Osteocyte (in vitro differentiated cells): ENCODE measurements around the gene TMEM235. TPM values are rescaled to one million over a fixed set of nuclear protein-coding genes. Genes with fewer than 3 reads are reported as not detected.
A peak's percentile ranks its signal among the peaks of the same experiment; 100 is the strongest.

Experiments
- DNase-seq: peaks from one replicate; pipeline ENCODE4 v3.0.0; 2021; ENCODE audit warnings: mixed read lengths; ENCODE audit not compliant: unreplicated experiment; ENCODE audit errors: extremely low spot score
- H3K27ac Mint-ChIP-seq: one replicate; pipeline ENCODE4 v1.8.0; 2021; ENCODE audit warnings: mild to moderate bottlenecking, mixed read lengths; ENCODE audit not compliant: unreplicated experiment
- H3K27me3 Mint-ChIP-seq: one replicate; pipeline ENCODE4 v1.8.0; 2021; ENCODE audit warnings: mixed read lengths; ENCODE audit not compliant: unreplicated experiment
- H3K36me3 Mint-ChIP-seq: one replicate; pipeline ENCODE4 v1.8.0; 2021; ENCODE audit warnings: mixed read lengths; ENCODE audit not compliant: unreplicated experiment
- H3K4me1 Mint-ChIP-seq: one replicate; pipeline ENCODE4 v1.8.0; 2021; ENCODE audit warnings: mixed read lengths; ENCODE audit not compliant: unreplicated experiment
- H3K4me3 Mint-ChIP-seq: one replicate; pipeline ENCODE4 v1.8.0; 2021; ENCODE audit warnings: mild to moderate bottlenecking, moderate library complexity, mixed read lengths; ENCODE audit not compliant: unreplicated experiment
- H3K9me3 Mint-ChIP-seq: one replicate; pipeline ENCODE4 v1.8.0; 2021; ENCODE audit warnings: mixed read lengths; ENCODE audit not compliant: unreplicated experiment
- total RNA-seq: library from RNA; stranded (reverse); gene quantifications from 2 replicates; pipeline ENCODE4 v1.2.1, GENCODE V29; 2021
- TF ChIP-seq, protein P1 (sequence below): fragments of 200-600 bp; sonication (generic); IDR thresholded peaks from 2 replicates; pipeline ENCODE4 v1.5.0; 2021; ENCODE audit warnings: antibody characterized with exemption, mild to moderate bottlenecking, moderate library complexity

Gene TMEM235
- total RNA-seq, 1 donor from 2014 or later, result not detected

DNA sequence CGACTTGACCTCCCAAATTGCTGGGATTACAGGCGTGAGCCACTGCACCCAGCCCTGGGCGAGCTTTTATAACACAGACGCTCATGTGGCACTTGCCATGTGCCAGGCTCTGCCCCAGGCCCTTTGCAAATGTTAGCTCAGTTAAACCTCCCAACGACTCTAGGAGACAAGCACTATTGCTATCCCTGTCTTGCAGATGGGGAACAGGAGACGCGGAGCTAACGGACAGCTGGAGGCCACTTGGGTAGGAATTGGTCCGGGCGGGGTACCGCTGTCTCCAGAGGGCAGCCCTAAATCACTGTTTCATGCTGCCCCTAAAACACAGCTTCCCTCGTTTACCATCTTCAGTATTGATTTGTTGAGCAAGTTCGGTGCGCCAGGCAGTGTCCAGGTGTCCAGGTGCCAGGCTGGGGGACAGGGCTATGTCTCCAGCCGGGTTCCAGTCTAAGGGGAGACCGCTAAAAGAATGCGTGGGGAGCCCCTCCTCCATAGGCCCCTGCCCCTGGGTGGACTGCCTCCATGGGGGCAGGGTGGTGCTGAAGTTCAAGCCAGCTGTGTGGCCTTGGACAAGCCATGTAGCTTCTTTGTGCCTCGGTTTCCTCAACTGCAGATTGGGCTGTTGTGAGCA, 23.7 kb downstream of the TMEM235 start:
- H3K27me3 Mint-ChIP-seq, result no peaks in the 10 kb centered on the region
- H3K4me1 Mint-ChIP-seq, result peaks cover 16% of the 10 kb centered on the region
- no peak overlapping the region for H3K4me3 Mint-ChIP-seq
- H3K27ac Mint-ChIP-seq, result no peak overlapping the region
- TF ChIP-seq, protein P1, sequence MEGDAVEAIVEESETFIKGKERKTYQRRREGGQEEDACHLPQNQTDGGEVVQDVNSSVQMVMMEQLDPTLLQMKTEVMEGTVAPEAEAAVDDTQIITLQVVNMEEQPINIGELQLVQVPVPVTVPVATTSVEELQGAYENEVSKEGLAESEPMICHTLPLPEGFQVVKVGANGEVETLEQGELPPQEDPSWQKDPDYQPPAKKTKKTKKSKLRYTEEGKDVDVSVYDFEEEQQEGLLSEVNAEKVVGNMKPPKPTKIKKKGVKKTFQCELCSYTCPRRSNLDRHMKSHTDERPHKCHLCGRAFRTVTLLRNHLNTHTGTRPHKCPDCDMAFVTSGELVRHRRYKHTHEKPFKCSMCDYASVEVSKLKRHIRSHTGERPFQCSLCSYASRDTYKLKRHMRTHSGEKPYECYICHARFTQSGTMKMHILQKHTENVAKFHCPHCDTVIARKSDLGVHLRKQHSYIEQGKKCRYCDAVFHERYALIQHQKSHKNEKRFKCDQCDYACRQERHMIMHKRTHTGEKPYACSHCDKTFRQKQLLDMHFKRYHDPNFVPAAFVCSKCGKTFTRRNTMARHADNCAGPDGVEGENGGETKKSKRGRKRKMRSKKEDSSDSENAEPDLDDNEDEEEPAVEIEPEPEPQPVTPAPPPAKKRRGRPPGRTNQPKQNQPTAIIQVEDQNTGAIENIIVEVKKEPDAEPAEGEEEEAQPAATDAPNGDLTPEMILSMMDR, result no peak
- H3K9me3 Mint-ChIP-seq, result no peaks in the 10 kb centered on the region
- H3K36me3 Mint-ChIP-seq, result no peaks in the 10 kb centered on the region
- DNase-seq, result no peak

DNA sequence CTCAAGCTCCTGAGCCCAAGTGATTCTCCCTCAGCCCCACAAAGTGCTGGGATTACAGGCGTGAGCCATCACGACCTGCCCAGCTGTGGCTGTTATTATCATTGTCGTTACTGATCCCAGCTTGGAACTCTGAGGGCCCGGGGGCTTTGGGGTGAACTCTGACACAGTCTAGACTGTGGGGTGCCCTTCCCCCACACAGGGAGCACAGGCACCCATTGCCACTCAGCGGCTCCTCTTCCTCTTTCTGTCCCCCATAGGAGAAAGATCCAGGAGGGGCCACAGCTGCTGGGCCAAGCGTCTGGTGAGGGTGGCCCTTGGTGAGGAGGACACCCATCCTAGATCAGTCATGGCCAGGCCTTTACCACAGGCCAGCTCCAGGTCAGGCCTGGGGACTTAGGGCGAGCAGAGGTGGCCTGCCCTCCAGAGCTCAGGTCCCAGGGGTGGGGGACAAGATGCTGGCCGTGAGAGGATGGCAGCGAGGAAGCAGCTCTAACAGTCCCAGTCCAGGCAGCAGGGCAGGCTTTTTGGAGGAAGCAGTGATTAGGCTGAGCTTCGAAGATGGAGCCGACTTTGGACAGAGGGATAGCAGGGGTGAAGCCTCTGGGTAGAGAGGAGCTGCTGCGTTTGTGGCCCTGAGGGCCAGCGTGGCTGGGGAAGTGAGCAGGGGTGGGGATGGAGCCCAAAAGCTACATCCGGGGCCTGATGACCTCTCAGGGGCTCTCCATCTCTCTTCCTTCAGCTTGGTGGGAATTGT, 24.7 kb downstream of the TMEM235 start:
- H3K4me1 Mint-ChIP-seq, result peaks cover 13% of the 10 kb centered on the region
- DNase-seq, result no peak
- H3K36me3 Mint-ChIP-seq, result no peaks in the 10 kb centered on the region
- no peaks in the 10 kb centered on the region for H3K27me3 Mint-ChIP-seq
- no peaks in the 10 kb centered on the region for H3K9me3 Mint-ChIP-seq
- no peak overlapping the region for H3K4me3 Mint-ChIP-seq
- TF ChIP-seq, protein P1, result no peak
- no peak overlapping the region for H3K27ac Mint-ChIP-seq

DNA sequence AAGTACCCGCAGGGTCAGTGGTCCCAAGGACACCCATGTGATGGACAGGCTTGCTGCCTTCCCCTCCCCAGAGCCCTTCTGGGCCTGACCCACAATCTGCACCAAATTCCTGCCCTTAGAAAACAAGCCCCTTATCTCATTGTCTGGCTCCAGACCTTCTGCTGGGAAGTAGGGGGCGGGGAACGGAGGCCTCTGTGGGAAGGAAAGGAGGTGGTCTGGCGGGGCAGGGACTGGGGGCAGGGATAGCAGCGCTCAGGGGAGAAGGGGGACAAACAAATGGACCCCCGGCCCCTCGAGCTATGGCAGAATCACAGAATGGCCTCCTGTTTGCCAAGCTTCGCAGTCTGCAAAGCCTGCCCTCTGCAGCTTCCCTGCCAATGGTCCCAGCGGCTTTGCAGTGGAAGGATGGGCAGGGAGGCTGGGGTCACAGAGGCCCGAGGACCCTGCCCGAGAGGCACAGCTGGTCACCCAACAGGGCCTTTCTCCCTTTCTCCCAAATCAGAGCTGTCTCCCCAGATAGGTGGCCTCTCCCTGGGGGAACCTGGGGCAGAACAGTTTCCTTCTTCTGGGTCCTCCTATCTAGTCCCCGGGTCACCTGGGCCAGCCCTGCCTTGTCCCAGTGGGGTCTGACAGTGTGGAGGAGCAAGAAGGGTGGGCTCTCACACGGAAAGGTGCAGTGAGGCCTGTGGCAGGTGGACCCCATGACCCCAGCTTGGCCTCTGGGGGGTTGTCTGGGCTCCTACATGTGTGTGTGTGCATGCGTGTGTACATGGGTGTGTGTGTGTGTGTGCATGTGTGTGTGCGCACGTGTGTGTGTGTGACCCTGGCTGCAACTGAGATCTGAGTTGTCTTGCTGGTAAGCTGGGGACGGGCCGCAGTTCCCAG, 25.5 kb downstream of the TMEM235 start:
- no peak overlapping the region for H3K27ac Mint-ChIP-seq
- H3K36me3 Mint-ChIP-seq, result no peaks in the 10 kb centered on the region
- no peak for DNase-seq
- no peaks in the 10 kb centered on the region for H3K9me3 Mint-ChIP-seq
- no peaks in the 10 kb centered on the region for H3K27me3 Mint-ChIP-seq
- H3K4me1 Mint-ChIP-seq, result peaks cover 13% of the 10 kb centered on the region
- TF ChIP-seq, protein P1, result no peak
- no peak overlapping the region for H3K4me3 Mint-ChIP-seq

DNA sequence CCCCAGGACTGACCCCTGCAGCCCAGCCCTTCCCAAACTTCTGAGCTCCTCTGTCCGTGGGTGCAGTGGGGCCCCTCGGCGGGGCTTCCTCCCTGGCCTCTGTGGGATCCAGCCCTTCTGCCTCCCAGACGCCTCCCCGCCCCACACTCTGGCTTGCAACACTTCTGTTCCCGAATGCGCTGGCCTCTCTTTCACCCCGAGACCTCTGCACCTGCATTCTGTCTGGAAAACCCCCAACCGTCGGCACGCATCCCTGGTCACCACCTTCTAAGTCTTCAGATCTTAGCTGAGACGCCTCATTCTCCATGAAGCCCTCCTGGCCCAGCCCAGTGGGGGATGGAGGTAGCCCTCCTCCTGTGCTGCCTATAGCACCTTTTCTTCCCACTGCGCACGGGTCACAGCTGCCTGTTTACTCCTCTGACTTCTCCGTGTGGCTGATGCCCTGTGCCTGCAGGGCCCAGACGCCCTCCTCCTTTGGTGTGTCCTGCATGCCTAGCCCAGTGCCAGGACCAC, 26.4 kb downstream of the TMEM235 start:
- Mint-ChIP-seq H3K4me3 (no peak overlapping the region), H3K27me3 (no peaks in the 10 kb centered on the region), H3K27ac (peak overlapping the region; percentile 42), H3K9me3 (no peaks in the 10 kb centered on the region), H3K36me3 (no peaks in the 10 kb centered on the region), H3K4me1 (peaks cover 13% of the 10 kb centered on the region)
- TF ChIP-seq, protein P1, result no peak
- no peak for DNase-seq
